Measurements from ENCODE around the gene F2R.

GRCh38 chr5:76688212-76688611, 27.7 kb upstream of the F2R start:
- TF ChIP-seq CTCF (IDR thresholded peaks at IDR 0.05 in 4 of 5, conservative IDR thresholded peaks at IDR 0.05 in 1 of 5) (no peak), POLR2A (IDR thresholded peaks at IDR 0.05) (no peak)

Measured in gastrocnemius medialis (tissue), 4 donors.